NCI-H526 (cell line): ENCODE results near the gene KCTD11.

Experiments
- DNase-seq, 2 experiments: peaks; one replicate each; lab custom pipeline; 2025; lab: John Stamatoyannopoulos, UW

KCTD11 gene

GRCh38 chr17:7351665-7352502 lies at the start of gene KCTD11:
Gene KCTD11, plus strand, starts transcription at chr17:7352162.
- DNase-seq = peak in 1 of 2 experiments; percentile 76

GRCh38 chr17:7304179-7304578 lies 47.8 kb upstream of the KCTD11 start:
- DNase-seq = no peak

- peak; percentile 98 to 99 for DNase-seq
These were observed 44.9 kb upstream of the KCTD11 start, which contains the start of gene EIF5A for GRCh38 chr17:7306911-7307685. Gene EIF5A, plus strand, starts transcription at chr17:7307628. Its CDS starts 2,008 bp downstream, at chr17:7309636.

GRCh38 chr17:7307686-7308624 lies 44.0 kb upstream of the KCTD11 start:
- peak in 1 of 2 experiments; percentile 10 for DNase-seq

GRCh38 chr17:7308625-7309433 lies 43.1 kb upstream of the KCTD11 start:
- peak; percentile 54 to 73 for DNase-seq

GRCh38 chr17:7309628-7310027 lies 42.3 kb upstream of the KCTD11 start:
- no peak for DNase-seq

GRCh38 chr17:7311110-7311705 lies 40.8 kb upstream of the KCTD11 start:
- DNase-seq = no peak

- DNase-seq = no peak
These were observed 39.4 kb upstream of the KCTD11 start for GRCh38 chr17:7312432-7313087.

- DNase-seq = no peak
These were observed 38.7 kb upstream of the KCTD11 start for GRCh38 chr17:7313088-7313889.

- no peak for DNase-seq
These were observed 37.9 kb upstream of the KCTD11 start for GRCh38 chr17:7313890-7314718.

GRCh38 chr17:7314719-7315569 lies 37.0 kb upstream of the KCTD11 start, which contains the start of gene GPS2:
Gene GPS2, minus strand, starts transcription at chr17:7315360. Its CDS starts 308 bp downstream, at chr17:7315052.
- peak; percentile 47 to 88 for DNase-seq

GRCh38 chr17:7315570-7316235 lies 36.3 kb upstream of the KCTD11 start:
- DNase-seq = no peak

- DNase-seq = no peak
These were observed 34.7 kb upstream of the KCTD11 start for GRCh38 chr17:7317161-7317803.

- DNase-seq = no peak
These were observed 33.7 kb upstream of the KCTD11 start for GRCh38 chr17:7318121-7318860.

GRCh38 chr17:7321466-7321865 lies 30.5 kb upstream of the KCTD11 start:
- no peak for DNase-seq
